Activated CD4-positive, alpha-beta T cell treated with anti-CD3 and anti-CD28 coated beads, Interleukin-2, amount 50 U/mL, for 24 hours (primary cell): Measurements from ENCODE around the gene GPR151.
"Not testable (repeated sequence)": the region's sequence is repeated elsewhere in the genome, so short reads cannot be mapped to it uniquely, and the experiment has no call there.

ENCODE experiments used
- DNase-seq, 2 donors: peaks; one replicate each; pipeline ENCODE4 v3.0.0-alpha.2; 2020; ENCODE audit warnings: low read depth in 1 of 2, low spot score in 1 of 2

The GPR151 gene

DNA sequence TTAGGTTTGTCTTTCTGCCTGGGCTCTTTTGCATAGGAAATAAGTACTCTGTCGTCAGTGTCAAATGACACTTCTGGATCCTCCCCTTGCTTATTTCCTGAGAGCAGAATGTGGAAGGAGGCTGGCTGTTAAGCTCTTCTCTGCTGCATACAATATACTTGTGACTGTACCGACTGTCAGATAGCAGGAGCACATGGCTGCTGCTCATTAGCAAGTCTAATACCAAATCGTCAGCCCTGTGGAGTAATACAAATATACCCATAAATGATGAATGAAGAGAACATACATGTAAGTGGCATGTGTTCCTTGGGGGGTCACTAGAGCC, at the start of gene GPR151:
TSS of gene GPR151 (minus strand) at position 40 of the 325 bp plus-strand sequence. CDS start 77 bp downstream, outside the sequence.
- DNase-seq: no peak

DNA sequence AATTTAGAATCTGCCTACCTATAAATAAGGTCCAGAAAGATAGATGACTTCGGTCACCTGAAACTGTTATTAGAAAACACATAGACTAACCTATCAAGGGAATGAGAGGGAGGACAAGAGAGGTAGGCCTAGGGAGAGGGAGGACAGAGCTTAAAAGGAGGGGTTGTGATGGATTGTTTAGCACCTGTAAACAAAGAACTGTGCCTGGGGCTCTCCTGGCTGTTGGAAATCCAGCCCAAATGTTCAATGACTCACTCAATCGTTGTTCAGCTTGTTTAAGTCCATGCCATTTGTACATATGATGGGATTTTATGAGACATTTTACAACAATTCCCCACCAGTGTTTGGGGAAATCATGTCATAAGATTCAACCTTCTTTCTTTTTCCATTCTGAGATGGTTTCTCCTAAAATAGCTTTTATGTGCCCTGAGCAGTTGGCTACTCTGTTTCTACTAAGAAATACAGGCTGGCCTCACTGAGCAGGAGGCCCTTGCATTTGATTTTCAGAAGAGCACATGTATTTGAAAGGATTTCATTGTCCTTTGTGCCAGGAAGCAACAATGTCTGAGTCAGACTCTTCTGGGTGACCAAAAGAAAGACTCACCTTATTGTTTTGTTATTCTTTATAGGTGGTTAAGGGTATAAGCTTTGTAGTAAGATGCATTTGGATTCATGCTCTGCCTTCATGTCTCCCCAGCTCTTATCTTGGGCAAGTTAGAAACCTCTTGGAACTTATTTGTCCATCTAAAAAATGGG, 48.2 kb upstream of the GPR151 start:
- no peak for DNase-seq

GRCh38 chr5:146562461-146562860, 46.5 kb upstream of the GPR151 start:
- DNase-seq: no peak

- no peak for DNase-seq
These were observed 45.7 kb upstream of the GPR151 start for GRCh38 chr5:146561711-146562110.

- DNase-seq: no peak
These were observed 44.3 kb upstream of the GPR151 start for GRCh38 chr5:146560205-146560812.

- not testable (repeated sequence) for DNase-seq
These were observed 40.9 kb upstream of the GPR151 start for GRCh38 chr5:146556884-146557283.

GRCh38 chr5:146553446-146553845, 37.5 kb upstream of the GPR151 start:
- DNase-seq: no peak

GRCh38 chr5:146549615-146550014, 33.6 kb upstream of the GPR151 start:
- DNase-seq: no peak

DNA sequence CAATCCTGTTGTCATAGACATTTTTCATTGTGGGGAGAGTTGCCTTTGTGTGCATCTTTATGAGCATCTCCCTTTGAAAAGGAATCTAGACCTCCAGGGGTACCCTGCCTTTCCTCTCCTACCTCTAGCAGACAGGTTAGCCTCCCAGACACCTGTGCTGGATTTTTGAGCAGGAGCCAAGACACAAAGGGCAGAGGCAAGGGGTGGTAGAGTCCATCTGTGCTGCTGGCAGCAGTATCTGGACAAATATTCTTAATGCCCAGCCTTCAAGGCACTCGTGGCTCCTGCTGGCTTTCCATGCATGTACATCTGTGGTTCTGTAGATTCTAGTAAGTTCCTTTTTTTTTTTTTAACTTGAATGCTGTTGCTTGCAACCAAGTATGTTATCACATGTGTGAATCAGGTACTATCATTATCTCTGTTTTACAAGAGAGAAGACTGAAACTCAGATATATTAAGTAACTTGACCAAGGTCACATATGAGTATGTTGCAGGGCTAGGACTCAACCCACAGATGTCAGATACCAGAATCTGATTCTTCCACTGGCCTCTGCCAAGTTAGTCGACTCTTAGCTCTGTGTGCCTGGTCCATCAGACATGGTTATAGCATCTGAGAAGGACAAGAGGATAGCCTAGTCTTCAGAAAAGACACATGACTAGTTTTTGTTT, 32.9 kb upstream of the GPR151 start:
- DNase-seq: no peak

GRCh38 chr5:146544232-146544631, 28.2 kb upstream of the GPR151 start:
- no peak for DNase-seq

GRCh38 chr5:146541958-146542849, 26.2 kb upstream of the GPR151 start:
- DNase-seq: peak; percentile 46 to 54

GRCh38 chr5:146540414-146540813, 24.4 kb upstream of the GPR151 start:
- no peak for DNase-seq

DNA sequence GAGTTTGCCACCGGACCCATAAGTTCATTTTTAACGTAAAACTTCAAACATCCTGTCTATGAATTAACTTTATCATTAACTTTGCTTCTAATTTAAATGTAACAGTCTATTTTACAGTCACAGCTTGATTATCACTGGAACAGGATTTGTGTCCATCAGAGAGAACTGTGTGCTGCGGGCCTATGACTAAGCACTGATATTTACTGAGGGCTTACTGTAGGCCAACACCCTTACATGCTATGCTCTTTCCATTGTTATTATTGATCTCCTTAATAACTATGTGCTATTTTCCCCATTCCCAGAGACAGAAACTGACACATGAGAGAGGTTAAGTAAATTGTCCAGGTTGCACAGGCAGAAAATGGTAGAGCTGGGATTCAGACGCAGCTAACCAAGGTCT, 24.0 kb upstream of the GPR151 start:
- DNase-seq: no peak

DNA sequence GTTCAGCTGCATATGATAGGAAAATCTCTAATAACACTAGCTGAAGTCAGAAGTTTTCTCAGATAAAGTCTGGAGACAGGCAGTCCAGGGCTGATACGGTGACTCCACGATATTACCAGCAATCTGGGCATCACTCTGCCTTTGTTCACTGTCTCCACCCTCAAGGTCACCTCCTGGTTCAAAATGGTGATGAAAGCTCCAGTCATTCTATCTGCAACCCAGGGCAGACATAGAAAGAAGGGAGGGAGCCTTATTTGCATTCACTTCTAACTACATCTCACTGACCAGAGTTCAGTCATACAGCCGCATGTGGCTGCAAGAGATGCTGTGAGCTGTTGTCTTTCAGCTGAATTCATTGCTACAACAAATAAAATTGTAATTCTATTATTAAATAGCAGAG, 22.4 kb upstream of the GPR151 start:
- no peak for DNase-seq

- DNase-seq: no peak
These were observed 17.9 kb upstream of the GPR151 start for GRCh38 chr5:146533882-146534281.

DNA sequence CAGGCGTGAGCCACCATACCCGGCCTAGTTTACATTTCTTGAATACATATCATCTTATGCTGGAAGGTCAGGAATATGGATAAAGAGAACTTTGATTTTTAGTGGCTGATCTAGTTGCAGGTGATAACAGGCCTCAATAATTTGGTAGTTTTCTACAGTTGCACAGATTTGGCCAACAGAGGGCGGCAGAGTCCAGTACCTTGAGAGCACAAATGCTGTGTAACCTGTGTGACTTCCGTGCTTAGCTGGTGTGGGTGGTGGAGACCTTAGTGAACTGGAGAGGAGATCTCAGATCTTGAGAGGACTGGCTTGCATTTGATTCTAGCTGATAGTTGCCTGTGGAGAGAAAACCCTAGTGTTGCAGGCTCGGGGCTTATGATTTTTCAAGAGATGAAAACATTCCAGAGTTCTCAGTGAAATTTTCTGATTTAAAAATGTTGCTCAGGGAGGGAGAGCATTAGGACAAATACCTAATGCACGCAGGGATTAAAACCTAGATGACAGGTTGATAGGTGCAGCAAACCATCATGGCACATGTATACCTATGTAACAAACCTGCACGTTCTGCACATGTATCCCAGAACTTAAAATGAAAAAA, 17.4 kb upstream of the GPR151 start:
- peak; percentile 42 to 65 for DNase-seq

DNA sequence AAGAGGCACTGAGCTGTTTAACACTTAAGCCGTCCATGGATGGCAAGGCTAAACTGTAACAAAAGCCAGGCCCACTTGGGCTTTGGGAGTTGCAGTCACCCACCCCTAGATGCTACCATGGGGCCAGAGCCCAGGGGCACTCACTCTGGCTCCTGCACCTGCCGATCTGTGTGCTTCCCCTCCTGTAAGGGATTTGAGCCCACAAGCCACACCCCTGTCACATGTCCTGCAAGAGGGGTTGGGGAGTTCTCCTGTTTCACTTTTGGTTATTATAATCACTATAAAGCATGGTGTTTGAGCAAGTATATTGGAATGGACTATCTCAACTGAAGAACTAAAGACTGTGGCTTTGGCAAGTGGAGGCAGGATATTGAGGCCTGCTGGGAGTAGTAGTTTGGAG, 14.0 kb upstream of the GPR151 start:
- no peak for DNase-seq

- no peak for DNase-seq
These were observed 12.2 kb upstream of the GPR151 start for GRCh38 chr5:146528236-146528635.

DNA sequence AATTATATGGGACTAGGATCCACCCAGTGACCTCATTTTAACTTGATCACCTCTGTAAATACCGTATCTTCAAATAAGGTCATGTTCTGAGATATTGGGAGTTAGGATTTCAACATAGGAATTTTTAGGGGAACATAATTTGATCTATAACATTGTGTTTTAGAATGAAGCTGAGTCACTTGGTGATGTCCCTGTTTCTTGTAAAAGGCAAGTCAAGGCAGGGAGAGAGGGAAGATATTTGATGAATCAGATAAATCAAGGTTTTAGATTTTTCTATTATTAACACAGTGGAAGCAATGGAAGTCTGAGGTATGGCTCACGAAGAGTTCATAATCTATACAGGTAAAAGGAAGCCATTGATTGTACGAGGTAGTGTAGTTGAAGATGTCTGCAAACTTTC, 11.8 kb upstream of the GPR151 start:
- DNase-seq: no peak

DNA sequence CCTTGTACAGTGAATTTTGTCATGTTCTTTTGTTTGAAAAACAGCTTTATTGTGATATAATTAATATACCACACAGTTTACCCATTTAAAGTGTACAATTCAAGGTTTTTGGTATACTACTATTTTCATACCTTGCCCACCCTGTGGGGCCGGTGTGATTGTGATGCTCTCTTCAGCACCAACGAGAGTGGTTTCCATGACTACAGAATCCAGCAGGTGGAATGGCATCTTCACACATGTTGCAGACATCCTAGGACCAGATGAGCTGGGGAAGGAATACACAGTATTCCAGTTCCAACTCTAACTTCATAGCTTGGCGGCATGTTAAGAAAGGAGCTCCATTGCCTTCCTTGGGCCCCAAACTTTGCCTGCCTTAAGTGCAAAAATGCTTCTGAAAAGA, 7.7 kb upstream of the GPR151 start:
- no peak for DNase-seq
